Neural progenitor cell (in vitro differentiated cells): ENCODE results near the gene FIBCD1.

Experiments used
- CTCF ChIP-seq: fragments of 200-600 bp; sonication (generic); IDR thresholded peaks from 2 replicates; pipeline ENCODE4 v1.5.1; 2017; ENCODE audit warnings: antibody characterized with exemption, mild to moderate bottlenecking
- EZH2 ChIP-seq: fragments of 200-600 bp; sonication (generic); IDR thresholded peaks from 2 replicates; pipeline ENCODE4 v1.6.1; 2017; ENCODE audit warnings: antibody characterized with exemption, mild to moderate bottlenecking, moderate library complexity

- no peak for TF ChIP-seq CTCF
- TF ChIP-seq EZH2 = no peak
Observed at GRCh38 chr9:130985029-130985428, 46.0 kb upstream of the FIBCD1 start.
